GM12878 (cell line): ENCODE results near the gene DHX16. TPM values are rescaled to one million over a fixed set of nuclear protein-coding genes. Genes with fewer than 3 reads are reported as not detected.

ENCODE experiments used
- ATAC-seq: fragments of 200-7000 bp; cut with Tn5 transposase; 3 replicates; pipeline ENCODE4 v1.9.1; 2020; ENCODE audit warnings: mild to moderate bottlenecking, moderate library complexity
- BruUV-seq: library from RNA; stranded (reverse); fragments of 400-500 nt; replicated peaks from 2 replicates; lab custom pipeline; 2021; lab: Mats Ljungman, UMichigan
- CTCF ChIA-PET: fragments of 300-600 bp; sonication (Branson Sonifier 250); formaldehyde crosslinking; extraction: SDS; loops from one replicate; lab custom pipeline; 2021; ENCODE audit warnings: inconsistent platforms; lab: Yijun Ruan, JAX
- POLR2A ChIA-PET: fragments of 350-600 bp; formaldehyde crosslinking; extraction: SDS; loops from one replicate; lab custom pipeline; 2021; ENCODE audit warnings: inconsistent platforms; lab: Charles Lee
- RAD21 ChIA-PET: fragments of 300-600 bp; sonication (Branson Sonifier 250); formaldehyde crosslinking; loops from one replicate; lab custom pipeline; 2023; ENCODE audit warnings: antibody characterized with exemption; ENCODE audit not compliant: unreplicated experiment; lab: Charles Lee
- SMC1A ChIA-PET: fragments of 300-600 bp; sonication (Branson Sonifier 250); formaldehyde crosslinking; loops from one replicate; lab custom pipeline; 2023; ENCODE audit not compliant: unreplicated experiment, uncharacterized antibody; lab: Charles Lee
- DNase-seq: peaks from one replicate; pipeline ENCODE4 v3.0.0-alpha.2; 2011; ENCODE audit warnings: low read depth, low spot score
- FAIRE-seq: peaks from 3 replicates; lab custom pipeline; 2011; peaks lifted over from hg19 to GRCh38; lab: Jason Lieb, UNC
- H2AFZ ChIP-seq: 2 replicates; pipeline ENCODE4 v1.6.0; 2011; ENCODE audit warnings: low read depth, low read length, control low read depth; ENCODE audit not compliant: control insufficient read depth
- H3K27ac ChIP-seq: 2 replicates; pipeline ENCODE4 v1.5.1; 2011; ENCODE audit warnings: control low read depth; ENCODE audit not compliant: control insufficient read depth, insufficient read depth
- H3K27me3 ChIP-seq, 2 experiments: replicated peaks in 1 of 2; 2 replicates each; pipeline versions ENCODE4 v1.6.0 to v1.6.1; 2011; ENCODE audit warnings: low read length in 1 of 2; ENCODE audit not compliant: control insufficient read depth in 2 of 2, insufficient read depth in 2 of 2
- H3K36me3 ChIP-seq, 2 experiments: 2 replicates each; pipeline ENCODE4 v1.5.1; 2011; ENCODE audit warnings: low read length in 1 of 2; ENCODE audit not compliant: control insufficient read depth in 2 of 2, insufficient read depth in 2 of 2
- H3K4me1 ChIP-seq: 2 replicates; pipeline ENCODE4 v1.6.1; 2011; ENCODE audit warnings: mild to moderate bottlenecking, low read length, moderate library complexity, mixed read lengths; ENCODE audit not compliant: control insufficient read depth, insufficient read depth
- H3K4me2 ChIP-seq: 2 replicates; pipeline ENCODE4 v1.6.0; 2011; ENCODE audit warnings: control low read depth; ENCODE audit not compliant: control insufficient read depth, insufficient read depth
- H3K4me3 ChIP-seq: fragments of 200-600 bp; sonication (generic); 2 replicates; pipeline ENCODE4 v1.5.1; 2016
- H3K79me2 ChIP-seq: 2 replicates; pipeline ENCODE4 v1.6.0; 2011; ENCODE audit warnings: low read length; ENCODE audit not compliant: control insufficient read depth, insufficient read depth
- H3K9ac ChIP-seq: 2 replicates; pipeline ENCODE4 v1.8.0; 2011; ENCODE audit warnings: low read length, control low read depth, mixed read lengths; ENCODE audit not compliant: control insufficient read depth, insufficient read depth
- H3K9me3 ChIP-seq: replicated peaks from 3 replicates; pipeline ENCODE4 v1.5.1; 2011; ENCODE audit warnings: mild to moderate bottlenecking, low read length; ENCODE audit not compliant: control insufficient read depth, insufficient read depth
- H4K20me1 ChIP-seq: 2 replicates; pipeline ENCODE4 v1.6.0; 2011; ENCODE audit not compliant: control insufficient read depth, insufficient read depth
- CBX5 ChIP-seq: sonication (generic); IDR thresholded peaks from 2 replicates; pipeline ENCODE4 v1.6.1; 2016; ENCODE audit warnings: low read depth, moderate library complexity, mild to moderate bottlenecking, inconsistent platforms
- CREB1 ChIP-seq: IDR thresholded peaks from 2 replicates; pipeline ENCODE4 v1.6.1; 2012; ENCODE audit warnings: low read depth, mild to moderate bottlenecking, inconsistent platforms
- DPF2 ChIP-seq: fragments of 450-650 bp; IDR thresholded peaks from 2 replicates; pipeline ENCODE4 v1.6.1; 2017; ENCODE audit warnings: mild to moderate bottlenecking
- EGR1 ChIP-seq, 2 experiments: IDR thresholded peaks; 1 replicate in 1 of 2; 2 replicates in 1 of 2; pipeline ENCODE4 v1.6.1; 2011 to 2012; ENCODE audit warnings: low read depth in 2 of 2, low read length in 2 of 2, borderline replicate concordance in 1 of 2, mild to moderate bottlenecking in 1 of 2, moderate library complexity in 1 of 2
- GATAD2B ChIP-seq: fragments of 450-650 bp; conservative IDR thresholded peaks from 2 replicates; pipeline ENCODE4 v1.6.1; 2017; ENCODE audit warnings: low read depth, mild to moderate bottlenecking, moderate library complexity
- IRF4 ChIP-seq: IDR thresholded peaks from 2 replicates; pipeline ENCODE4 v1.6.1; 2011; ENCODE audit warnings: low read depth, low read length
- LARP7 ChIP-seq: fragments of 450-650 bp; IDR thresholded peaks from 2 replicates; pipeline ENCODE4 v1.6.1; 2017; ENCODE audit warnings: mild to moderate bottlenecking
- MEF2B ChIP-seq: fragments of 450-650 bp; IDR thresholded peaks from 2 replicates; pipeline ENCODE4 v1.6.1; 2018; ENCODE audit warnings: mild to moderate bottlenecking, moderate library complexity; ENCODE audit not compliant: partially characterized antibody, poor library complexity, severe bottlenecking
- MTA2 ChIP-seq: fragments of 450-650 bp; IDR thresholded peaks from 2 replicates; pipeline ENCODE4 v1.6.1; 2016; ENCODE audit warnings: low read depth, mild to moderate bottlenecking, moderate library complexity
- MTA3 ChIP-seq: IDR thresholded peaks from 2 replicates; pipeline ENCODE4 v1.6.1; 2012; ENCODE audit warnings: low read length, inconsistent platforms, borderline replicate concordance
- MYC ChIP-seq: IDR thresholded peaks from 2 replicates; pipeline ENCODE4 v1.6.1; 2011; ENCODE audit warnings: mild to moderate bottlenecking, low read length, moderate library complexity, inconsistent platforms; ENCODE audit not compliant: insufficient read depth, insufficient replicate concordance, insufficient read length, severe bottlenecking
- NBN ChIP-seq: fragments of 450-650 bp; IDR thresholded peaks from 2 replicates; pipeline ENCODE4 v1.6.1; 2016
- POLR2AphosphoS5 ChIP-seq: IDR thresholded peaks from 2 replicates; pipeline ENCODE4 v1.6.1; 2011; ENCODE audit warnings: mild to moderate bottlenecking, low read length, inconsistent platforms
- POU2F2 ChIP-seq: IDR thresholded peaks from 3 replicates; pipeline ENCODE4 v1.6.1; 2011; ENCODE audit warnings: low read depth, mild to moderate bottlenecking, low read length, borderline replicate concordance
- RELA ChIP-seq: fragments of 450-650 bp; IDR thresholded peaks from 2 replicates; pipeline ENCODE4 v1.8.0; 2014; ENCODE audit warnings: borderline replicate concordance; ENCODE audit not compliant: partially characterized antibody
- RELB ChIP-seq: fragments of 450-650 bp; IDR thresholded peaks from 2 replicates; pipeline ENCODE4 v1.6.1; 2017; ENCODE audit warnings: low read depth, mild to moderate bottlenecking, moderate library complexity
- SP1 ChIP-seq: IDR thresholded peaks from one replicate; pipeline ENCODE4 v1.6.1; 2011; ENCODE audit warnings: low read depth, low read length
- SUZ12 ChIP-seq: fragments of 200-600 bp; sonication (generic); IDR thresholded peaks from one replicate; pipeline ENCODE4 v1.6.1; 2018; ENCODE audit warnings: antibody characterized with exemption, mild to moderate bottlenecking; ENCODE audit not compliant: unreplicated experiment
- TCF12 ChIP-seq: IDR thresholded peaks from 2 replicates; pipeline ENCODE4 v1.6.1; 2011; ENCODE audit warnings: low read depth, mild to moderate bottlenecking, low read length
- YY1 ChIP-seq: IDR thresholded peaks from 2 replicates; pipeline ENCODE4 v1.6.1; 2011; ENCODE audit warnings: low read depth, mild to moderate bottlenecking, low read length
- ZNF207 ChIP-seq: fragments of 450-650 bp; IDR thresholded peaks from 2 replicates; pipeline ENCODE4 v1.6.1; 2014; ENCODE audit warnings: antibody characterized with exemption, mild to moderate bottlenecking, borderline replicate concordance
- WGBS: methylation state at CpG from one replicate; pipeline ENCODE4 v1.1.6; 2016; ENCODE audit warnings: low lambda C conversion rate; ENCODE audit not compliant: insufficient replicate concordance, insufficient coverage; ENCODE audit errors: missing lambda C conversion rate; 5-methylcytosine and 5-hydroxymethylcytosine counted together
- in situ Hi-C: fragments of 300-500 bp; cut with MboI; formaldehyde crosslinking; loops from 9 replicates; pipeline ENCODE4 v1.14.3; 2018; ENCODE audit warnings: mixed read lengths
- intact Hi-C: fragments of 100-400 bp; cut with micrococcal nuclease; formaldehyde crosslinking; loops from one replicate; pipeline ENCODE4 v1.14.2; 2022; ENCODE audit not compliant: unreplicated experiment
- polyA plus RNA-seq, 11 experiments: library from polyadenylated mRNA; depleted of rRNA in 4 of 11; unstranded in 6 of 11; stranded (reverse) in 5 of 11; fragments of >200 nt; fragmentation: Nextera tagmentation in 4 of 11; fragmentation: Illumina TruSeq in 1 of 11; extraction: Ambion mirVana in 4 of 11; extraction: Trizol in 1 of 11; gene quantifications; 1 replicate in 1 of 11; 2 replicates in 10 of 11; pipeline versions ENCODE4 v1.2.1 to v1.2.3, GENCODE V29; 2011 to 2016; ENCODE audit warnings: inconsistent platforms in 2 of 11, missing spikeins in 2 of 11, low read depth in 1 of 11
- total RNA-seq, 4 experiments: library from RNA; depleted of rRNA in 3 of 4; stranded (reverse); fragments of >200 nt in 3 of 4; fragmentation: Illumina TruSeq in 1 of 4; extraction: Trizol in 1 of 4; gene quantifications; 2 replicates each; pipeline versions ENCODE4 v1.2.1 to v1.2.3, GENCODE V29; 2013 to 2021
- TF ChIP-seq, protein P1 (sequence below): fragments of 450-650 bp; IDR thresholded peaks from 2 replicates; pipeline ENCODE4 v1.6.1; 2016; ENCODE audit warnings: mild to moderate bottlenecking

Gene DHX16
- total and polyA plus RNA-seq, 10 of the 15 experiments (the other 5 are each of a cell fraction or from before 2014, with no cell fraction given), result 10.1 to 41.4 (median 38.3) TPM

GRCh38 chr6:30647242-30648116 is 25.3 kb downstream of the DHX16 start:
- peak; percentile 68 for FAIRE-seq
- ATAC-seq, result peak; percentile 94
- SMC1A ChIA-PET, result interaction anchor here (0.8 to 1.6 kb wide), 5 partner anchors 9 to 440 kb away, joined by 3 to 6 read pairs (median 4); no protein-coding TSS in a partner anchor
- H3K4me1 ChIP-seq, result peaks cover 2% of the 10 kb centered on the region; the same call in 1 of the 2 replicates
- CTCF ChIA-PET, result interaction anchor here (0.8 to 1.5 kb wide), 5 partner anchors 25 to 106 kb away, joined by 3 to 7 read pairs (median 4); partner anchors contain the start of gene DHX16
- H3K4me3 ChIP-seq, result peak overlapping the region; percentile 77
- peak overlapping the region; percentile 93 for H2AFZ ChIP-seq
- BruUV-seq, result no TSS peak
- DNase-seq, result peak; percentile 24
- RAD21 ChIA-PET, result no interaction called here
- peak overlapping the region; percentile 87 for H3K27ac ChIP-seq
- H3K36me3 ChIP-seq, result peaks cover 0 to 3% of the 10 kb centered on the region in 2 experiments; a peak in 3 of 4 replicates
- H3K9ac ChIP-seq, result peak overlapping the region; percentile 88
- H4K20me1 ChIP-seq, result no peaks in the 10 kb centered on the region
- in situ Hi-C loops (no loop called here), intact Hi-C loops (loop anchor here (2.0 kb wide), 1 partner anchor 25 kb away; the partner anchor contains the start of gene DHX16)
- H3K27me3 ChIP-seq, result no peaks in the 10 kb centered on the region
- WGBS, result under 1% methylated on average over 73 of the region's 78 CpGs
- no peaks in the 10 kb centered on the region for H3K9me3 ChIP-seq
- peak overlapping the region; percentile 73 for H3K4me2 ChIP-seq
- POLR2A ChIA-PET, result interaction anchor here (1.1 kb wide), 1 partner anchor 35 kb away, joined by 7 read pairs; no protein-coding TSS in a partner anchor
- peaks cover 16% of the 10 kb centered on the region for H3K79me2 ChIP-seq
- TF ChIP-seq NBN, result no peak
- peak; percentile 79 for TF ChIP-seq DPF2
- TF ChIP-seq MYC, result peak; percentile 68
- peak; percentile 32; the same call in 1 of the 3 replicates for TF ChIP-seq POU2F2
- TF ChIP-seq ZNF207, result peak; percentile 74; the same call in 1 of the 2 replicates
- no peak for TF ChIP-seq IRF4
- TF ChIP-seq CREB1, result peak; percentile 5; the same call in 1 of the 2 replicates
- TF ChIP-seq YY1, result peak; percentile 86
- TF ChIP-seq MEF2B, result peak; percentile 66
- TF ChIP-seq EGR1 (IDR thresholded peaks at IDR 0.05; ENCODE audit: borderline replicate concordance in 1 of 2, low read depth in 2 of 2, low read length in 2 of 2), result peak in 1 of 2 experiments; percentile 42; a peak in 2 of 3 replicates
- peak; percentile 7 for TF ChIP-seq SP1
- TF ChIP-seq POLR2AphosphoS5, result peak; percentile 77
- TF ChIP-seq TCF12, result 0 out of 2 replicates have a peak, but pooled peaks have one; percentile 6
- TF ChIP-seq CBX5, result no peak
- peak; percentile 15 for TF ChIP-seq RELA
- peak; percentile 27; the same call in 1 of the 2 replicates for TF ChIP-seq RELB
- no peak for TF ChIP-seq MTA3
- TF ChIP-seq, protein P1, sequence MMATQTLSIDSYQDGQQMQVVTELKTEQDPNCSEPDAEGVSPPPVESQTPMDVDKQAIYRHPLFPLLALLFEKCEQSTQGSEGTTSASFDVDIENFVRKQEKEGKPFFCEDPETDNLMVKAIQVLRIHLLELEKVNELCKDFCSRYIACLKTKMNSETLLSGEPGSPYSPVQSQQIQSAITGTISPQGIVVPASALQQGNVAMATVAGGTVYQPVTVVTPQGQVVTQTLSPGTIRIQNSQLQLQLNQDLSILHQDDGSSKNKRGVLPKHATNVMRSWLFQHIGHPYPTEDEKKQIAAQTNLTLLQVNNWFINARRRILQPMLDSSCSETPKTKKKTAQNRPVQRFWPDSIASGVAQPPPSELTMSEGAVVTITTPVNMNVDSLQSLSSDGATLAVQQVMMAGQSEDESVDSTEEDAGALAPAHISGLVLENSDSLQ, result 0 out of 2 replicates have a peak, but pooled peaks have one; percentile 14
- peak; percentile 94; the same call in 1 of the 2 replicates for TF ChIP-seq LARP7
- TF ChIP-seq SUZ12, result no peak
- TF ChIP-seq GATAD2B, result peak; percentile 92
- no peak for TF ChIP-seq MTA2
